Putamen (tissue), 1 donor: ENCODE measurements around the gene RWDD3.

Experiments used
- DNase-seq: peaks from one replicate; pipeline ENCODE4 v3.0.0-alpha.2; 2016; ENCODE audit warnings: low spot score

Gene RWDD3

DNA sequence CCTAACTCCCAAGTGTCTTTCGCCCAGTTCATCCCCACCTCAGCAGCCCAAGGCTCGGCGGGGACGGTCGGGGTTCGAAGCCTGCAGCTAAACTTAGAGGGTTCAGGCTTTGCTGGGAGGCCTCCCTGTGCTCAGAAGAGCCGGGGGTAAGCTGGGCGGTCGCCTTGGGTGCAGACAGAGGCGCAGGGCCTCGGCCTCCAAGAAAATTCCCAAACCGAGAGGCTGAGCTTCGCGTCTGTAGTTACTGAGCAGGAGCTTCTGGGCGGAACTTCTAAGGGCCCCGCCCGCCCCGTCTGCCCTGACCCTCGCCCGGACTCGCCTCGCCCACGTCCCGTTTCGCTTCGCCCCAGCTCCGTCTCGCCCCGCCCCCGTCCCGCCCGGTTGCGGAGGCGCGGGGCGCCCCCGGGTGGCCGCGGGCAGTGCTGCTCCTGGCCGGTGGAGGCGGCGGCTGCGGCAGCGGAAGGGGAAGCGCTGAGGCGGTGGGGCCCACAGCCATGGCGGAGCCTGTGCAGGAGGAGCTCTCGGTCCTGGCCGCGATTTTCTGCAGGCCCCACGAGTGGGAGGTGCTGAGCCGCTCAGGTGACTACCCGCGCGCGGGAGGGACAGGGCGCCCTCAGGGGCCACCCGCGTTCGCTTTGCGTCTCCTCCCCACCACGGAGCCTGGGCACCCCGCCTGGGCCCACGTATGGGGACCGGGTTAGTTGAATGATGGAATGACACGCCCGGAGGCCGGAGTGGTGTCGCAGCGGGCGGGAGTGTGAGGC, at the start of gene RWDD3:
TSS of gene RWDD3 (plus strand) at position 474 of the 764 bp plus-strand sequence. CDS start at position 495, 21 bp downstream.
- DNase-seq: peak; percentile 93

- DNase-seq: no peak
These were observed 47.9 kb upstream of the RWDD3 start for GRCh38 chr1:95186149-95186548.

DNA sequence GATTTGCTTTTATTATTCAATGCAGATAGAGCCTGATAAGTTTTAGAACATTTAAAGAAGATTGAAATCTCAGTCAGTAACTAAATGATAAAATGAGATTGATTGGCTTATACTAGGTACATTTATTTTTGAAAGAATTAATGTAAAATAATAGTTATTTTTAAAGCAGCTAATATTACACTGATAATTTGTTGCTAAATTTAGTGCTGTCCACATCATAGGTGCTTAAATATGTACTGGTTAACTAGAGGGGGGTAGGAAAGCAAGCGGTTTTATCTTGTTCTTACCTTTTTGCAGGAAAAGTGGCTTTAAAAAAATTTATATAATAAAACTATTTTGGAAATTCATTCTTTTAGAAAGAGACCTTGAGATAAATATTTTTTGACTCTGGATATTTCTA, 40.4 kb upstream of the RWDD3 start:
- no peak for DNase-seq

DNA sequence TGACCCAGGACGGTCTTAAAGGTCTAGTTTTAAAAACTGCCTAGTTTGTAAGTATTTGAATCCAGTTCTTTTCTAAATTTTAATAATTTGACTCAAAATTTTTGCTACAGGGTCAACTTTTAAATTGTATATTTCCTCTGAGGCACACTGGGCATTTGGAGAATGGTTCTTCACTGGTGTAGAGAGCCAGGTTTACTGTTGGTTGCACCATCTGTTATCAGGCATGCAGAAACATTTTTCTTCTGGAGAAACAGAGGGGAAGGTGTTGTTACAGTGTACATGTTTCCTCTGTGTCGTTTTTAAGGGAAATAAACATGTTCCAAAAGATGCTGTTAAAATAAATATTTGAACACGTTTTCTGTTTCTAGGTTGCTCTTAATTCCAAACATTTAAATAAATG, 39.0 kb upstream of the RWDD3 start:
- DNase-seq: no peak

DNA sequence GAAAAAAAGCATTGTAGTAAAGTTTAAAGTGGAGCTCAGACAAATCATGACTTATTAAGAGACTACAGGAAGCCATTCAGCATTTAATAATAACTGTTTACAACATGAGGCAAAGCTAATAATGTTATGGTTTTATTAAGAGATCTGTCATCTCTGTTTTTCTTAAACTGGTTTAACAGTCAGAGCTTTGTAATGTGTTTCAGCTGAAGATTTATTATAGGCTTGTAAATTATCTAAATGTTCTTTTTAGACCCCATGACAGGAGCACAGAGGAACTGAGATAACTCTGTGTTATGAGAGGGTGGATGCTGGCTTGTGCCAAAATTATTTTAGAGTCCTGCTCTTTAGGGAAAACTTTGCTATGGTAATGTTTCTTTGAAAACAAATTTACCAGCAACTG, 38.0 kb upstream of the RWDD3 start:
- no peak for DNase-seq

- no peak for DNase-seq
These were observed 36.3 kb upstream of the RWDD3 start for GRCh38 chr1:95197616-95198252.

DNA sequence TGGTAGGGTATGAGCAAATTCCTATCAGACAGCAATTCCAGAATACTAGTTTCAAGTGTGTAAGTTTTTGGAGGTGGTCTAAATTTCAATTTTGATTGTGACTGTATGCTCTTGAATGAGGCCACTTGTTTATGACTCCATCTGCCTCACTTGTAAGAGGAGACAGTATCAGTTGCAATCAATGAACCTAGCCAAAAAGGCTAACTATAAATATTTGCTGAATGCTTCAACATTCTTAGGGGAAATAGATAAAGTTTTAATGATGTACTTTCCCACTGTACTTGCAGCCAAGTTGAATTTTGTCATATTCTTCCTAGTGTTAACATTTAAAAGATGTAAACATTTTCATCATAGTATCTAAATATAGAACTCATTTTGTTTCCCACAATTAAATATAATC, 32.1 kb upstream of the RWDD3 start:
- no peak for DNase-seq

- no peak for DNase-seq
These were observed 30.0 kb upstream of the RWDD3 start for GRCh38 chr1:95203908-95204437.

- DNase-seq: no peak
These were observed 27.5 kb upstream of the RWDD3 start for GRCh38 chr1:95206514-95206913.

GRCh38 chr1:95207223-95207935, 26.6 kb upstream of the RWDD3 start:
- DNase-seq: no peak

DNA sequence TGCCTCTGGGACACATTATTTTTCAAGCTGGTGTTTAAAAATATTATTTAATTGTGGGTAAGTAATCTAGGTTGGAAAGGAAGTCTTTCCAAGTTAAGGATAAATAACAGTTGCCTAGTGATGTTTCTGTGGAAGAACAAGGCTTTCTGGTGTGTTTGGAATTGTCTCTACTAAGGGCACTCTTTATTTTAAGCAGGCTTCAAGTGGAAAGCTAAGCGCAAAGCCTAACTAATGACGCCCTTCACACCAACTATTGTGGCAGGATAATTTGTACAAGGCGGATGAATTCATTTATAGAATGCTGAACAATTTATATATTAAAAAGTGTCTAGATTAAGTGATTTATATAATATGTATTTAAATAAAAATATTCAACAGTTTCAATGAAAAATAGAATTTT, 25.1 kb upstream of the RWDD3 start:
- DNase-seq: no peak

GRCh38 chr1:95209291-95209690, 24.7 kb upstream of the RWDD3 start:
- DNase-seq: no peak

GRCh38 chr1:95216292-95216990, 17.6 kb upstream of the RWDD3 start:
- DNase-seq: no peak

- no peak for DNase-seq
These were observed 16.6 kb upstream of the RWDD3 start for GRCh38 chr1:95217371-95217770.

GRCh38 chr1:95219407-95219806, 14.6 kb upstream of the RWDD3 start:
- no peak for DNase-seq

GRCh38 chr1:95221306-95221705, 12.7 kb upstream of the RWDD3 start:
- no peak for DNase-seq

GRCh38 chr1:95222629-95223028, 11.4 kb upstream of the RWDD3 start:
- no peak for DNase-seq

- DNase-seq: no peak
These were observed 10.9 kb upstream of the RWDD3 start for GRCh38 chr1:95223110-95223509.

- no peak for DNase-seq
These were observed 7.0 kb upstream of the RWDD3 start for GRCh38 chr1:95226781-95227660.

- no peak for DNase-seq
These were observed 5.0 kb upstream of the RWDD3 start for GRCh38 chr1:95229037-95229436.

GRCh38 chr1:95229706-95230105, 4.3 kb upstream of the RWDD3 start:
- no peak for DNase-seq
